D721Med (cell line): ENCODE results near the gene KRT4.

ENCODE experiments used
- DNase-seq: peaks from one replicate; pipeline ENCODE4 v3.0.0; 2011; ENCODE audit warnings: low spot score; ENCODE audit not compliant: insufficient read length
- FAIRE-seq: peaks from 2 replicates; lab custom pipeline; 2011; peaks lifted over from hg19 to GRCh38; lab: Jason Lieb, UNC
- TF ChIP-seq, protein P1 (sequence below): IDR thresholded peaks from 2 replicates; pipeline ENCODE4 v1.5.1; 2012; ENCODE audit warnings: mild to moderate bottlenecking, control low read depth; ENCODE audit not compliant: insufficient read depth; ENCODE audit errors: missing control alignments

Gene KRT4

GRCh38 chr12:52851787-52852186 is 37.9 kb upstream of the KRT4 start:
- FAIRE-seq (no peak), DNase-seq (no peak)
- TF ChIP-seq, protein P1, sequence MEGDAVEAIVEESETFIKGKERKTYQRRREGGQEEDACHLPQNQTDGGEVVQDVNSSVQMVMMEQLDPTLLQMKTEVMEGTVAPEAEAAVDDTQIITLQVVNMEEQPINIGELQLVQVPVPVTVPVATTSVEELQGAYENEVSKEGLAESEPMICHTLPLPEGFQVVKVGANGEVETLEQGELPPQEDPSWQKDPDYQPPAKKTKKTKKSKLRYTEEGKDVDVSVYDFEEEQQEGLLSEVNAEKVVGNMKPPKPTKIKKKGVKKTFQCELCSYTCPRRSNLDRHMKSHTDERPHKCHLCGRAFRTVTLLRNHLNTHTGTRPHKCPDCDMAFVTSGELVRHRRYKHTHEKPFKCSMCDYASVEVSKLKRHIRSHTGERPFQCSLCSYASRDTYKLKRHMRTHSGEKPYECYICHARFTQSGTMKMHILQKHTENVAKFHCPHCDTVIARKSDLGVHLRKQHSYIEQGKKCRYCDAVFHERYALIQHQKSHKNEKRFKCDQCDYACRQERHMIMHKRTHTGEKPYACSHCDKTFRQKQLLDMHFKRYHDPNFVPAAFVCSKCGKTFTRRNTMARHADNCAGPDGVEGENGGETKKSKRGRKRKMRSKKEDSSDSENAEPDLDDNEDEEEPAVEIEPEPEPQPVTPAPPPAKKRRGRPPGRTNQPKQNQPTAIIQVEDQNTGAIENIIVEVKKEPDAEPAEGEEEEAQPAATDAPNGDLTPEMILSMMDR = no peak

DNA sequence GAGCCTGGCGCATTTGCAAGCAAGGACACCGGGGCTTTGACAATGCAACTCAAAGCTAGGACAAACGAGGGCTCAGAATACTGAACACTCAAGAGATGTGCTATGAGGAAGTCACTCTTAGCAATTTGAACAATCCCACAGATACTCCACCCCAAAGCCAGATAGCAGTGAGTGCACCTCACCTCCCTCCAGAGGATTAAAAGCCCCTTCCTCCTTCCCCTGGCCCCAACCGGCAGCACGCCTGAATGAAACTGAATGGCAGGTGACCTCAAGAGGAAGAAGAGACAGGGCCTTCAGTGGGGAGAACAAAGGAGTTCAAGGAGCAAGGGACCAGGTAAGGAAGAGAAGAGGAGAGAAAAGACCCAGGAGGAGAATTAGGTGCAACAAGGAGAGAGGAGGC is 36.8 kb upstream of the KRT4 start:
- TF ChIP-seq, protein P1 = no peak
- DNase-seq = no peak
- no peak for FAIRE-seq

DNA sequence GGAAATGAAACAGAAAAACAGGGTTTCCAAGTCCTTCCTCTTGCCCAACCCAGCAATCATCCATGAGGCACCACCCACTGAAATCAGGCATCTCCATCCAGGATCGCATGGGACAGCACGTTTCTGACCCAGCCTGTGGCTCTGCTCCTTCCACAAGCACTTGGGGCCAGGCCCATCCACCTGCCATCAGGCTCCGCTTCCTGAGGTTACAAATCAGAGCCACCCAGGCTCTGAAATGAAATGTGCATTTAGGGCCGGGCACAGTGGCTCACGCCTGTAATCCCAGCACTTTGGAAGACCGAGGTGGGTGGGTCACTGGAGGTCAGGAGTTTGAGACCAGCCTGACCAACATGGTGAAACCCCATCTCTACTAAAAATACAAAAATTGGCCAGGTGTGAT is 35.6 kb upstream of the KRT4 start:
- DNase-seq = no peak
- FAIRE-seq = no peak
- TF ChIP-seq, protein P1 = no peak

- TF ChIP-seq, protein P1 = no peak
- DNase-seq (no peak), FAIRE-seq (no peak)
Observed at GRCh38 chr12:52848661-52849255, 34.8 kb upstream of the KRT4 start, which contains the start of gene KRT78. Gene KRT78 (minus strand): TSS chr12:52848994. CDS start chr12:52848930, 64 bp downstream.

GRCh38 chr12:52847335-52848102 is 33.6 kb upstream of the KRT4 start:
- TF ChIP-seq, protein P1 = no peak
- DNase-seq (no peak), FAIRE-seq (no peak)

GRCh38 chr12:52846356-52846970 is 32.5 kb upstream of the KRT4 start:
- no peak for FAIRE-seq
- TF ChIP-seq, protein P1 = no peak

GRCh38 chr12:52845946-52846345 is 32.0 kb upstream of the KRT4 start:
- TF ChIP-seq, protein P1 = no peak
- FAIRE-seq (no peak), DNase-seq (no peak)

More at GRCh38 chr12:52846356-52846970, 32.5 kb upstream of the KRT4 start:
- no peak for DNase-seq
